GM18520 (cell line): ENCODE measurements around the gene JPT1.
"Not testable (repeated sequence)": the region's sequence is repeated elsewhere in the genome, so short reads cannot be mapped to it uniquely, and the experiment has no call there.

Source experiments
- ATAC-seq: cut with Tn5 transposase; IDR thresholded peaks from one replicate; pipeline ENCODE4 v1.9.1; 2021; ENCODE audit not compliant: unreplicated experiment

Gene JPT1

GRCh38 chr17:75154195-75155106 lies at the start of gene JPT1:
Gene JPT1 (minus strand): TSS chr17:75154512. CDS start chr17:75154397, 115 bp downstream.
- ATAC-seq = peak; percentile 91

- no peak for ATAC-seq
Measured at GRCh38 chr17:75199886-75200618, 45.7 kb upstream of the JPT1 start.

GRCh38 chr17:75194879-75195278 lies 40.6 kb upstream of the JPT1 start:
- ATAC-seq = no peak

- no peak for ATAC-seq
Measured at GRCh38 chr17:75191584-75191983, 37.3 kb upstream of the JPT1 start.

- no peak for ATAC-seq
Measured at GRCh38 chr17:75188614-75189013, 34.3 kb upstream of the JPT1 start.

- ATAC-seq = no peak
Measured at GRCh38 chr17:75183999-75184884, 29.9 kb upstream of the JPT1 start.

GRCh38 chr17:75182569-75183436 lies 28.5 kb upstream of the JPT1 start, which contains the start of gene SUMO2:
Gene SUMO2 (minus strand): TSS chr17:75182959. CDS start chr17:75182834, 125 bp downstream.
- peak; percentile 79 for ATAC-seq

- ATAC-seq = no peak
Measured at GRCh38 chr17:75182319-75182568, 27.9 kb upstream of the JPT1 start.

GRCh38 chr17:75181608-75182318 lies 27.5 kb upstream of the JPT1 start:
- ATAC-seq = peak; percentile 5

GRCh38 chr17:75181110-75181509 lies 26.8 kb upstream of the JPT1 start:
- ATAC-seq = no peak

GRCh38 chr17:75178453-75178852 lies 24.1 kb upstream of the JPT1 start:
- no peak for ATAC-seq

GRCh38 chr17:75176625-75177024 lies 22.3 kb upstream of the JPT1 start:
- no peak for ATAC-seq

GRCh38 chr17:75174996-75175395 lies 20.7 kb upstream of the JPT1 start:
- ATAC-seq = no peak

GRCh38 chr17:75173526-75173925 lies 19.2 kb upstream of the JPT1 start:
- no peak for ATAC-seq

- ATAC-seq = no peak
Measured at GRCh38 chr17:75168998-75169397, 14.7 kb upstream of the JPT1 start.

- ATAC-seq = not testable (repeated sequence)
Measured at GRCh38 chr17:75164606-75165005, 10.3 kb upstream of the JPT1 start.

- no peak for ATAC-seq
Measured at GRCh38 chr17:75163074-75163473, 8.8 kb upstream of the JPT1 start.

GRCh38 chr17:75160211-75160610 lies 5.9 kb upstream of the JPT1 start:
- no peak for ATAC-seq

- no peak for ATAC-seq
Measured at GRCh38 chr17:75159196-75160031, 5.1 kb upstream of the JPT1 start.
